Panc1 (cell line): ENCODE results near the gene SPINK1.

Source experiments
- CTCF ChIP-seq: fragments of 450-650 bp; IDR thresholded peaks from 2 replicates; pipeline ENCODE4 v1.5.1; 2017; ENCODE audit warnings: mild to moderate bottlenecking
- POLR2AphosphoS5 ChIP-seq: IDR thresholded peaks from 2 replicates; pipeline ENCODE4 v1.6.1; 2012; ENCODE audit warnings: mild to moderate bottlenecking, low read depth, low read length, moderate library complexity
- TCF7L2 ChIP-seq: IDR thresholded peaks from 2 replicates; pipeline ENCODE4 v1.6.1; 2011; ENCODE audit warnings: mild to moderate bottlenecking, low read depth, low read length, inconsistent platforms

GRCh38 chr5:147779694-147780093 lies 51.8 kb downstream of the SPINK1 start:
- TF ChIP-seq CTCF (no peak), TCF7L2 (no peak), POLR2AphosphoS5 (no peak)
